GM12878 (cell line): ENCODE data around the gene ADM. TPM values are rescaled to one million over a fixed set of nuclear protein-coding genes. Genes with fewer than 3 reads are reported as not detected.

Source experiments
- ATAC-seq: fragments of 200-7000 bp; cut with Tn5 transposase; 3 replicates; pipeline ENCODE4 v1.9.1; 2020; ENCODE audit warnings: mild to moderate bottlenecking, moderate library complexity
- BruUV-seq: library from RNA; stranded (reverse); fragments of 400-500 nt; replicated peaks from 2 replicates; lab custom pipeline; 2021; lab: Mats Ljungman, UMichigan
- CTCF ChIA-PET: fragments of 300-600 bp; sonication (Branson Sonifier 250); formaldehyde crosslinking; extraction: SDS; loops from one replicate; lab custom pipeline; 2021; ENCODE audit warnings: inconsistent platforms; lab: Yijun Ruan, JAX
- POLR2A ChIA-PET: fragments of 350-600 bp; formaldehyde crosslinking; extraction: SDS; loops from one replicate; lab custom pipeline; 2021; ENCODE audit warnings: inconsistent platforms; lab: Charles Lee
- RAD21 ChIA-PET: fragments of 300-600 bp; sonication (Branson Sonifier 250); formaldehyde crosslinking; loops from one replicate; lab custom pipeline; 2023; ENCODE audit warnings: antibody characterized with exemption; ENCODE audit not compliant: unreplicated experiment; lab: Charles Lee
- SMC1A ChIA-PET: fragments of 300-600 bp; sonication (Branson Sonifier 250); formaldehyde crosslinking; loops from one replicate; lab custom pipeline; 2023; ENCODE audit not compliant: unreplicated experiment, uncharacterized antibody; lab: Charles Lee
- DNase-seq: peaks from one replicate; pipeline ENCODE4 v3.0.0-alpha.2; 2011; ENCODE audit warnings: low read depth, low spot score
- FAIRE-seq: peaks from 3 replicates; lab custom pipeline; 2011; peaks lifted over from hg19 to GRCh38; lab: Jason Lieb, UNC
- H2AFZ ChIP-seq: 2 replicates; pipeline ENCODE4 v1.6.0; 2011; ENCODE audit warnings: low read depth, low read length, control low read depth; ENCODE audit not compliant: control insufficient read depth
- H3K27ac ChIP-seq: 2 replicates; pipeline ENCODE4 v1.5.1; 2011; ENCODE audit warnings: control low read depth; ENCODE audit not compliant: control insufficient read depth, insufficient read depth
- H3K27me3 ChIP-seq, 2 experiments: replicated peaks in 1 of 2; 2 replicates each; pipeline versions ENCODE4 v1.6.0 to v1.6.1; 2011; ENCODE audit warnings: low read length in 1 of 2; ENCODE audit not compliant: control insufficient read depth in 2 of 2, insufficient read depth in 2 of 2
- H3K36me3 ChIP-seq, 2 experiments: 2 replicates each; pipeline ENCODE4 v1.5.1; 2011; ENCODE audit warnings: low read length in 1 of 2; ENCODE audit not compliant: control insufficient read depth in 2 of 2, insufficient read depth in 2 of 2
- H3K4me1 ChIP-seq: 2 replicates; pipeline ENCODE4 v1.6.1; 2011; ENCODE audit warnings: mild to moderate bottlenecking, low read length, moderate library complexity, mixed read lengths; ENCODE audit not compliant: control insufficient read depth, insufficient read depth
- H3K4me2 ChIP-seq: 2 replicates; pipeline ENCODE4 v1.6.0; 2011; ENCODE audit warnings: control low read depth; ENCODE audit not compliant: control insufficient read depth, insufficient read depth
- H3K4me3 ChIP-seq: fragments of 200-600 bp; sonication (generic); 2 replicates; pipeline ENCODE4 v1.5.1; 2016
- H3K79me2 ChIP-seq: 2 replicates; pipeline ENCODE4 v1.6.0; 2011; ENCODE audit warnings: low read length; ENCODE audit not compliant: control insufficient read depth, insufficient read depth
- H3K9ac ChIP-seq: 2 replicates; pipeline ENCODE4 v1.8.0; 2011; ENCODE audit warnings: low read length, control low read depth, mixed read lengths; ENCODE audit not compliant: control insufficient read depth, insufficient read depth
- H3K9me3 ChIP-seq: replicated peaks from 3 replicates; pipeline ENCODE4 v1.5.1; 2011; ENCODE audit warnings: mild to moderate bottlenecking, low read length; ENCODE audit not compliant: control insufficient read depth, insufficient read depth
- H4K20me1 ChIP-seq: 2 replicates; pipeline ENCODE4 v1.6.0; 2011; ENCODE audit not compliant: control insufficient read depth, insufficient read depth
- ATF7 ChIP-seq: fragments of 450-650 bp; IDR thresholded peaks from 2 replicates; pipeline ENCODE4 v1.6.1; 2016; ENCODE audit warnings: low read depth, mild to moderate bottlenecking
- GABPA ChIP-seq: IDR thresholded peaks from 2 replicates; pipeline ENCODE4 v1.6.1; 2014; ENCODE audit warnings: antibody characterized with exemption, low read depth, mild to moderate bottlenecking, inconsistent platforms
- LARP7 ChIP-seq: fragments of 450-650 bp; IDR thresholded peaks from 2 replicates; pipeline ENCODE4 v1.6.1; 2017; ENCODE audit warnings: mild to moderate bottlenecking
- MXI1 ChIP-seq: fragments of 150-350 bp; IDR thresholded peaks from 2 replicates; pipeline ENCODE4 v1.6.1; 2011; ENCODE audit warnings: low read depth, mild to moderate bottlenecking, inconsistent platforms, low read length, improper control_type of control experiment
- NFXL1 ChIP-seq: fragments of 450-650 bp; IDR thresholded peaks from 2 replicates; pipeline ENCODE4 v1.6.1; 2017; ENCODE audit warnings: antibody characterized with exemption, mild to moderate bottlenecking, borderline replicate concordance
- POLR2A ChIP-seq: IDR thresholded peaks from 2 replicates; pipeline ENCODE4 v1.6.1; 2011; ENCODE audit warnings: low read depth, mild to moderate bottlenecking, low read length
- POLR2AphosphoS5 ChIP-seq: IDR thresholded peaks from 2 replicates; pipeline ENCODE4 v1.6.1; 2011; ENCODE audit warnings: mild to moderate bottlenecking, low read length, inconsistent platforms
- RB1 ChIP-seq: fragments of 450-650 bp; formaldehyde crosslinking; IDR thresholded peaks from 2 replicates; pipeline ENCODE4 v1.6.1; 2017; ENCODE audit warnings: mild to moderate bottlenecking, borderline replicate concordance
- RCOR1 ChIP-seq: conservative IDR thresholded peaks from 2 replicates; pipeline ENCODE4 v1.6.1; 2012; ENCODE audit warnings: low read depth, low read length, improper control_type of control experiment
- REST ChIP-seq: IDR thresholded peaks from 2 replicates; pipeline ENCODE4 v1.6.1; 2012; ENCODE audit warnings: mild to moderate bottlenecking, low read depth, low read length
- STAT1 ChIP-seq: fragments of 450-650 bp; conservative IDR thresholded peaks from 2 replicates; pipeline ENCODE4 v1.6.1; 2014; ENCODE audit warnings: antibody characterized with exemption, mild to moderate bottlenecking
- ZBTB4 ChIP-seq: fragments of 450-650 bp; formaldehyde crosslinking; IDR thresholded peaks from 2 replicates; pipeline ENCODE4 v1.4.0; 2022; ENCODE audit warnings: mild to moderate bottlenecking, moderate library complexity
- ZNF274 ChIP-seq: IDR thresholded peaks from one replicate; pipeline ENCODE4 v1.8.0; 2011; ENCODE audit not compliant: insufficient read length, insufficient read depth
- WGBS: methylation state at CpG from one replicate; pipeline ENCODE4 v1.1.6; 2016; ENCODE audit warnings: low lambda C conversion rate; ENCODE audit not compliant: insufficient replicate concordance, insufficient coverage; ENCODE audit errors: missing lambda C conversion rate; 5-methylcytosine and 5-hydroxymethylcytosine counted together
- in situ Hi-C: fragments of 300-500 bp; cut with MboI; formaldehyde crosslinking; loops from 9 replicates; pipeline ENCODE4 v1.14.3; 2018; ENCODE audit warnings: mixed read lengths
- intact Hi-C: fragments of 100-400 bp; cut with micrococcal nuclease; formaldehyde crosslinking; loops from one replicate; pipeline ENCODE4 v1.14.2; 2022; ENCODE audit not compliant: unreplicated experiment
- polyA plus RNA-seq, 11 experiments: library from polyadenylated mRNA; depleted of rRNA in 4 of 11; unstranded in 6 of 11; stranded (reverse) in 5 of 11; fragments of >200 nt; fragmentation: Nextera tagmentation in 4 of 11; fragmentation: Illumina TruSeq in 1 of 11; extraction: Ambion mirVana in 4 of 11; extraction: Trizol in 1 of 11; gene quantifications; 1 replicate in 1 of 11; 2 replicates in 10 of 11; pipeline versions ENCODE4 v1.2.1 to v1.2.3, GENCODE V29; 2011 to 2016; ENCODE audit warnings: inconsistent platforms in 2 of 11, missing spikeins in 2 of 11, low read depth in 1 of 11
- total RNA-seq, 4 experiments: library from RNA; depleted of rRNA in 3 of 4; stranded (reverse); fragments of >200 nt in 3 of 4; fragmentation: Illumina TruSeq in 1 of 4; extraction: Trizol in 1 of 4; gene quantifications; 2 replicates each; pipeline versions ENCODE4 v1.2.1 to v1.2.3, GENCODE V29; 2013 to 2021

The ADM gene
- total and polyA plus RNA-seq, 10 of the 15 experiments (the other 5 are each of a cell fraction or from before 2014, with no cell fraction given), result 0.11 to 4.2 (median 0.21) TPM; not detected in 7

- TF ChIP-seq RCOR1, result no peak
- TF ChIP-seq POLR2AphosphoS5, result no peak
- TF ChIP-seq LARP7, result peak; percentile 76; the same call in 1 of the 2 replicates
- no peak for TF ChIP-seq STAT1
- peak; percentile 42; the same call in 1 of the 2 replicates for TF ChIP-seq POLR2A
- TF ChIP-seq ATF7, result no peak
Measured at GRCh38 chr11:10293423-10294289, 11.2 kb upstream of the ADM start, which contains the start of gene SBF2 (continued).

- DNase-seq (no peak), ATAC-seq (no peak), FAIRE-seq (no peak)
- H3K79me2 ChIP-seq, result no peaks in the 10 kb centered on the region
- in situ Hi-C loops (loop anchor here (10.0 kb wide), 1 partner anchor 530 kb away; no protein-coding TSS in a partner anchor), intact Hi-C loops (no loop called here)
- 5% methylated on average over 38 of the region's 45 CpGs for WGBS
- ChIA-PET RAD21 (no interaction called here), CTCF (interaction anchor here (1.3 to 1.7 kb wide), 3 partner anchors 10 to 321 kb away, joined by 5 to 6 read pairs (median 5); partner anchors contain the start of gene ADM), SMC1A (no interaction called here), POLR2A (no interaction called here)
- peak overlapping the region; percentile 73 for H3K4me3 ChIP-seq
- H3K9me3 ChIP-seq, result no peaks in the 10 kb centered on the region
- peaks cover 8 to 27% of the 10 kb centered on the region in 2 experiments for H3K27me3 ChIP-seq
- peaks cover 18% of the 10 kb centered on the region for H3K4me1 ChIP-seq
- no peak overlapping the region for H3K9ac ChIP-seq
- H3K27ac ChIP-seq, result no peak overlapping the region
- no peaks in the 10 kb centered on the region for H4K20me1 ChIP-seq
- H2AFZ ChIP-seq, result no peak overlapping the region
- BruUV-seq, result no TSS peak
- H3K36me3 ChIP-seq, result no peaks in the 10 kb centered on the region
- H3K4me2 ChIP-seq, result peak overlapping the region; percentile 64
- no peak for TF ChIP-seq GABPA
- TF ChIP-seq REST, result no peak
- TF ChIP-seq RB1, result no peak
- no peak for TF ChIP-seq MXI1
- no peak for TF ChIP-seq ZNF274
- no peak for TF ChIP-seq NFXL1
- TF ChIP-seq ZBTB4 (CRISPR knock-in tag), result no peak
Measured at GRCh38 chr11:10294290-10294953, 10.5 kb upstream of the ADM start.
